HCT116 (cell line): Measurements from ENCODE around the gene FAM151A. TPM values are rescaled to one million over a fixed set of nuclear protein-coding genes. Genes with fewer than 3 reads are reported as not detected.

ENCODE experiments used
- ATAC-seq: fragments of 200-7000 bp; cut with Tn5 transposase; 2 replicates; pipeline ENCODE4 v1.9.1; 2020; ENCODE audit warnings: mild to moderate bottlenecking, moderate library complexity
- BruUV-seq: library from RNA; stranded (reverse); fragments of 400-500 nt; replicated peaks from 2 replicates; lab custom pipeline; 2021; lab: Mats Ljungman, UMichigan
- CTCF ChIA-PET: fragments of 300-600 bp; sonication (Branson Sonifier 250); formaldehyde crosslinking; loops from one replicate; lab custom pipeline; 2021; ENCODE audit warnings: antibody characterized with exemption; lab: Charles Lee
- POLR2A ChIA-PET: fragments of 300-600, 350-600 bp; sonication (Branson Sonifier 250); formaldehyde crosslinking; loops from one replicate; lab custom pipeline; 2021; ENCODE audit warnings: antibody characterized with exemption; lab: Charles Lee
- RAD21 ChIA-PET, 2 experiments: fragments of 300-600 bp; sonication (Branson Sonifier 250); formaldehyde crosslinking; loops; one replicate each; lab custom pipeline; 2023; ENCODE audit warnings: low total read pairs in 2 of 2; ENCODE audit not compliant: uncharacterized antibody in 2 of 2, unreplicated experiment in 2 of 2, low non-redundant PET in 1 of 2; lab: Charles Lee
- DNase-seq: peaks from one replicate; pipeline ENCODE4 v3.0.0-alpha.2; 2010; ENCODE audit warnings: low read depth, low spot score
- H2AFZ ChIP-seq: fragments of 200-600 bp; shearing (Covaris generic), sonication (generic); 2 replicates; pipeline ENCODE4 v1.6.1; 2017; ENCODE audit warnings: low read depth, mixed run types, mixed read lengths, antibody characterized with exemption, low read length; ENCODE audit not compliant: poor library complexity, severe bottlenecking
- H3K27ac ChIP-seq: 2 replicates; pipeline ENCODE4 v1.5.1; 2012; ENCODE audit warnings: low read depth, low read length
- H3K27me3 ChIP-seq: fragments of 200-600 bp; sonication (generic); 2 replicates; pipeline ENCODE4 v1.6.1; 2016; ENCODE audit warnings: mixed run types, low read length, mixed read lengths; ENCODE audit not compliant: insufficient read depth
- H3K36me3 ChIP-seq, 2 experiments: fragments of 200-500 bp in 1 of 2; fragments of 200-600 bp in 1 of 2; sonication (Bioruptor generic) in 1 of 2; sonication (generic) in 1 of 2; 2 replicates each; pipeline versions ENCODE4 v1.5.1 to v1.6.1; 2014 to 2016; ENCODE audit warnings: low read length in 2 of 2, inconsistent platforms in 1 of 2, mixed read lengths in 1 of 2, mixed run types in 1 of 2; ENCODE audit not compliant: insufficient read depth in 2 of 2, control insufficient read depth in 1 of 2
- H3K4me1 ChIP-seq, 2 experiments: fragments of 200-600 bp in 1 of 2; sonication (generic) in 1 of 2; 2 replicates each; pipeline versions ENCODE4 v1.5.1 to v1.6.1; 2012 to 2017; ENCODE audit warnings: low read length in 2 of 2, inconsistent platforms in 1 of 2, mild to moderate bottlenecking in 1 of 2, mixed read lengths in 1 of 2, mixed run types in 1 of 2, moderate library complexity in 1 of 2; ENCODE audit not compliant: insufficient read depth in 2 of 2, control insufficient read depth in 1 of 2
- H3K4me2 ChIP-seq: fragments of 200-600 bp; sonication (generic); 2 replicates; pipeline ENCODE4 v1.6.1; 2017; ENCODE audit warnings: mixed run types, low read length, mixed read lengths
- H3K4me3 ChIP-seq, 2 experiments: fragments of 200-600 bp in 1 of 2; sonication (generic) in 1 of 2; replicated peaks in 1 of 2; 2 replicates each; pipeline ENCODE4 v1.5.1; 2011 to 2016; ENCODE audit warnings: low read length in 2 of 2, control low read depth in 1 of 2, low read depth in 1 of 2, mild to moderate bottlenecking in 1 of 2, mixed read lengths in 1 of 2, mixed run types in 1 of 2
- H3K79me2 ChIP-seq: fragments of 200-600 bp; sonication (generic); 2 replicates; pipeline ENCODE4 v1.6.1; 2017; ENCODE audit warnings: mild to moderate bottlenecking, mixed run types, low read length, moderate library complexity, mixed read lengths; ENCODE audit not compliant: insufficient read depth
- H3K9ac ChIP-seq: fragments of 200-600 bp; sonication (generic); 2 replicates; pipeline ENCODE4 v1.6.1; 2016; ENCODE audit warnings: low read length, mixed read lengths
- H3K9me2 ChIP-seq: fragments of 200-600 bp; sonication (generic), shearing (Covaris generic); 2 replicates; pipeline ENCODE4 v1.6.1; 2017; ENCODE audit warnings: mixed run types, mild to moderate bottlenecking, moderate library complexity; ENCODE audit not compliant: insufficient read depth
- H3K9me3 ChIP-seq, 2 experiments: fragments of 200-500 bp in 1 of 2; fragments of 200-600 bp in 1 of 2; sonication (Bioruptor generic) in 1 of 2; sonication (generic) in 1 of 2; 2 replicates each; pipeline ENCODE4 v1.6.1; 2014 to 2017; ENCODE audit warnings: low read length in 2 of 2, mixed read lengths in 2 of 2, inconsistent platforms in 1 of 2, low read depth in 1 of 2, mild to moderate bottlenecking in 1 of 2, mixed run types in 1 of 2, moderate library complexity in 1 of 2; ENCODE audit not compliant: control insufficient read depth in 1 of 2, insufficient read depth in 1 of 2
- H4K20me1 ChIP-seq: fragments of 200-600 bp; sonication (generic), shearing (Covaris generic); 2 replicates; pipeline ENCODE4 v1.6.1; 2017; ENCODE audit warnings: mixed run types, mild to moderate bottlenecking, moderate library complexity; ENCODE audit not compliant: insufficient read depth
- CBX3 ChIP-seq: IDR thresholded peaks from 2 replicates; pipeline ENCODE4 v1.6.1; 2012; ENCODE audit warnings: low read depth
- CEBPB ChIP-seq: IDR thresholded peaks from 2 replicates; pipeline ENCODE4 v1.6.1; 2012; ENCODE audit warnings: low read depth
- ELF1 ChIP-seq: IDR thresholded peaks from 2 replicates; pipeline ENCODE4 v1.6.1; 2012; ENCODE audit warnings: low read depth, borderline replicate concordance
- FOSL1 ChIP-seq: IDR thresholded peaks from 2 replicates; pipeline ENCODE4 v1.6.1; 2012; ENCODE audit warnings: low read depth
- POLR2AphosphoS5 ChIP-seq: IDR thresholded peaks from 2 replicates; pipeline ENCODE4 v1.6.1; 2011; ENCODE audit warnings: mild to moderate bottlenecking, low read depth, low read length, moderate library complexity
- RAD21 ChIP-seq: IDR thresholded peaks from 2 replicates; pipeline ENCODE4 v1.6.1; 2012; ENCODE audit warnings: low read depth, mild to moderate bottlenecking
- SIN3A ChIP-seq: IDR thresholded peaks from 2 replicates; pipeline ENCODE4 v1.6.1; 2012; ENCODE audit warnings: low read depth
- SP1 ChIP-seq: IDR thresholded peaks from 2 replicates; pipeline ENCODE4 v1.6.1; 2012; ENCODE audit warnings: low read depth
- SRF ChIP-seq: IDR thresholded peaks from 2 replicates; pipeline ENCODE4 v1.6.1; 2012; ENCODE audit warnings: low read depth
- TCF7L2 ChIP-seq: IDR thresholded peaks from 2 replicates; pipeline ENCODE4 v1.7.0; 2011; ENCODE audit warnings: borderline replicate concordance, inconsistent platforms; ENCODE audit not compliant: insufficient read depth, insufficient read length; ENCODE audit errors: extremely low read depth
- ZBTB33 ChIP-seq: IDR thresholded peaks from 2 replicates; pipeline ENCODE4 v1.6.1; 2011; ENCODE audit warnings: mild to moderate bottlenecking, low read length, moderate library complexity; ENCODE audit not compliant: insufficient replicate concordance; ENCODE audit errors: extremely low read depth
- intact Hi-C: fragments of 100-400 bp; cut with micrococcal nuclease; formaldehyde crosslinking; loops from 2 replicates; pipeline ENCODE4 v1.10.0; 2022
- total RNA-seq: library from RNA; stranded (reverse); gene quantifications from one replicate; pipeline ENCODE4 v1.2.1, GENCODE V29; 2021; ENCODE audit not compliant: unreplicated experiment
- TF ChIP-seq, protein P1 (sequence below): IDR thresholded peaks from 2 replicates; pipeline ENCODE4 v1.6.1; 2012
- TF ChIP-seq, protein P2 (sequence below): IDR thresholded peaks from 2 replicates; pipeline ENCODE4 v1.6.1; 2012

Gene FAM151A
- total RNA-seq, 1 experiment from 2014 or later, result not detected

- Histone ChIP-seq H3K4me2 (no peak overlapping the region), H3K36me3 (no peaks in the 10 kb centered on the region), H2AFZ (no peak overlapping the region), H4K20me1 (no peaks in the 10 kb centered on the region), H3K9me2 (no peaks in the 10 kb centered on the region), H3K27ac (no peak overlapping the region), H3K9me3 (no peaks in the 10 kb centered on the region), H3K9ac (no peak overlapping the region), H3K4me1 (no peaks in the 10 kb centered on the region), H3K79me2 (no peaks in the 10 kb centered on the region), H3K4me3 (no peak overlapping the region), H3K27me3 (no peaks in the 10 kb centered on the region)
- TF ChIP-seq RAD21 (no peak), ZBTB33 (no peak), ELF1 (no peak), CBX3 (no peak), SP1 (no peak), SIN3A (no peak), TCF7L2 (no peak), SRF (no peak), POLR2AphosphoS5 (no peak), CEBPB (no peak), FOSL1 (no peak)
- TF ChIP-seq, protein P1, sequence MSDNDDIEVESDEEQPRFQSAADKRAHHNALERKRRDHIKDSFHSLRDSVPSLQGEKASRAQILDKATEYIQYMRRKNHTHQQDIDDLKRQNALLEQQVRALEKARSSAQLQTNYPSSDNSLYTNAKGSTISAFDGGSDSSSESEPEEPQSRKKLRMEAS, result no peak
- TF ChIP-seq, protein P2, sequence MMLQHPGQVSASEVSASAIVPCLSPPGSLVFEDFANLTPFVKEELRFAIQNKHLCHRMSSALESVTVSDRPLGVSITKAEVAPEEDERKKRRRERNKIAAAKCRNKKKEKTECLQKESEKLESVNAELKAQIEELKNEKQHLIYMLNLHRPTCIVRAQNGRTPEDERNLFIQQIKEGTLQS, result no peak
- DNase-seq (no peak), ATAC-seq (no peak)
- intact Hi-C loops, result no loop called here
- ChIA-PET RAD21 (no interaction called here), CTCF (no interaction called here), POLR2A (no interaction called here)
- BruUV-seq, result no TSS peak
These were observed 42.5 kb upstream of the FAM151A start for GRCh38 chr1:54665852-54666251.
